A673 (cell line): Measurements from ENCODE around the gene TRIM72. TPM values are rescaled to one million over a fixed set of nuclear protein-coding genes. Genes with fewer than 3 reads are reported as not detected.

Experiments
- BruUV-seq: library from RNA; stranded (reverse); fragments of 400-500 nt; replicated peaks from 2 replicates; lab custom pipeline; 2021; lab: Mats Ljungman, UMichigan
- CTCF ChIA-PET: fragments of 300-600 bp; sonication (Branson Sonifier 250); formaldehyde crosslinking; loops from one replicate; lab custom pipeline; 2022; ENCODE audit warnings: antibody characterized with exemption; lab: Charles Lee
- POLR2A ChIA-PET: fragments of 300-600 bp; sonication (Branson Sonifier 250); formaldehyde crosslinking; loops from one replicate; lab custom pipeline; 2022; ENCODE audit warnings: antibody characterized with exemption; ENCODE audit not compliant: low non-redundant PET; lab: Charles Lee
- DNase-seq: peaks from one replicate; pipeline ENCODE4 v3.0.0-alpha.2; 2015; ENCODE audit warnings: low spot score
- H3K27ac ChIP-seq: fragments of 200-600 bp; sonication (generic); 2 replicates; pipeline ENCODE4 v1.5.1; 2016; ENCODE audit warnings: mixed run types, low read depth, mild to moderate bottlenecking, mixed read lengths, antibody characterized with exemption, low read length; ENCODE audit not compliant: poor library complexity, severe bottlenecking
- H3K27me3 ChIP-seq: fragments of 200-600 bp; sonication (generic); replicated peaks from 2 replicates; pipeline ENCODE4 v1.6.1; 2017; ENCODE audit warnings: mixed run types, low read depth, mild to moderate bottlenecking, mixed read lengths, antibody characterized with exemption, low read length; ENCODE audit not compliant: insufficient read depth, poor library complexity
- H3K36me3 ChIP-seq: fragments of 200-600 bp; sonication (generic); 2 replicates; pipeline ENCODE4 v1.6.1; 2016; ENCODE audit warnings: mixed run types, mild to moderate bottlenecking, mixed read lengths, antibody characterized with exemption, low read length; ENCODE audit not compliant: insufficient read depth, poor library complexity, severe bottlenecking
- H3K4me1 ChIP-seq: fragments of 200-600 bp; sonication (generic); 2 replicates; pipeline ENCODE4 v1.6.1; 2017; ENCODE audit warnings: mixed run types, mild to moderate bottlenecking, mixed read lengths, antibody characterized with exemption, low read length; ENCODE audit not compliant: insufficient read depth, poor library complexity, severe bottlenecking
- H3K4me3 ChIP-seq: fragments of 200-600 bp; sonication (generic); 2 replicates; pipeline ENCODE4 v1.5.1; 2016; ENCODE audit warnings: low read depth, mixed run types, mild to moderate bottlenecking, mixed read lengths, low read length; ENCODE audit not compliant: poor library complexity, severe bottlenecking
- H3K9me3 ChIP-seq: fragments of 200-600 bp; sonication (generic); 2 replicates; pipeline ENCODE4 v1.6.1; 2016; ENCODE audit warnings: mixed run types, low read depth, mild to moderate bottlenecking, mixed read lengths, antibody characterized with exemption, low read length; ENCODE audit not compliant: poor library complexity, severe bottlenecking
- CTCF ChIP-seq: fragments of 300-800, 200-600 bp; sonication (generic); conservative IDR thresholded peaks from 2 replicates; pipeline ENCODE4 v1.5.1; 2017; ENCODE audit warnings: low read depth, mild to moderate bottlenecking, antibody characterized with exemption, low read length, moderate library complexity, mixed read lengths
- EZH2 ChIP-seq: fragments of 200-600 bp; sonication (generic); IDR thresholded peaks from 2 replicates; pipeline ENCODE4 v1.6.1; 2017; ENCODE audit warnings: borderline replicate concordance, low read depth, mild to moderate bottlenecking, mixed read lengths, antibody characterized with exemption, low read length; ENCODE audit not compliant: poor library complexity, severe bottlenecking
- intact Hi-C: fragments of 100-400 bp; cut with micrococcal nuclease; formaldehyde crosslinking; loops from one replicate; pipeline ENCODE4 v1.10.0; 2022; ENCODE audit not compliant: unreplicated experiment
- total RNA-seq: library from RNA; stranded (reverse); gene quantifications from 2 replicates; pipeline ENCODE4 v1.2.3, GENCODE V29; 2021

The TRIM72 gene
- total RNA-seq, 1 experiment from 2014 or later: 0.04 TPM

DNA sequence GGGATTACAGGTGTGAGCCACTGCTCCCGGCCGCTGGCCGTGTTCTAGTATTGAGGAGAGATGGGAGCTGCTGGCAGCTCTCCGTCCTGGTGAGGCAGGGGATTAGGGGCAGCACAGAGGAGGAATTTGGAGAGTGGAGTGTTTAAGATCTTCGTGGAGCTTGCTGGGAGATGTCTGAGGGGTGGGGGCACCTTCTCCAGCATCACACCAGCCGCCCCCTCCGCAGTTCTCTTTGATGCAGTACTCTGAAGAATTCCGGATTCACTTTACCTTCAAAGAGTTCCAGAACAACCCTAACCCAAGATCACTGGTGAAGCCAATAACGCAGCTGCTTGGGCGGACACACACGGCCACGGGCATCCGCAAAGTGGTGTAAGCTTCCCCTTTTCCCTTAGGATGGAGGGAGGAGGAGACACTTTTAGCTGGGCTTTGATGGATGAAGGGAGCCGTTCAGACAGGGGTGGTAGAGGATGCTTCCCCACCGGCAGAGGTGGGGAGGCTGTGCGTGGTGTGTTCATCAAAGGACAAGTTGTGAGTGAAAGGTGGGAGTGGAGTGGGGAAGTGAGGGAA is 57.8 kb downstream of the TRIM72 start:
- H3K4me1 ChIP-seq: no peaks in the 10 kb centered on the region
- H3K9me3 ChIP-seq: no peaks in the 10 kb centered on the region
- BruUV-seq: no TSS peak
- H3K27me3 ChIP-seq: no peaks in the 10 kb centered on the region
- no peak overlapping the region for H3K27ac ChIP-seq
- intact Hi-C loops: no loop called here
- H3K4me3 ChIP-seq: no peak overlapping the region
- ChIA-PET CTCF (no interaction called here), POLR2A (no interaction called here)
- H3K36me3 ChIP-seq: no peaks in the 10 kb centered on the region
- DNase-seq: no peak
- no peak for TF ChIP-seq EZH2
- no peak for TF ChIP-seq CTCF

DNA sequence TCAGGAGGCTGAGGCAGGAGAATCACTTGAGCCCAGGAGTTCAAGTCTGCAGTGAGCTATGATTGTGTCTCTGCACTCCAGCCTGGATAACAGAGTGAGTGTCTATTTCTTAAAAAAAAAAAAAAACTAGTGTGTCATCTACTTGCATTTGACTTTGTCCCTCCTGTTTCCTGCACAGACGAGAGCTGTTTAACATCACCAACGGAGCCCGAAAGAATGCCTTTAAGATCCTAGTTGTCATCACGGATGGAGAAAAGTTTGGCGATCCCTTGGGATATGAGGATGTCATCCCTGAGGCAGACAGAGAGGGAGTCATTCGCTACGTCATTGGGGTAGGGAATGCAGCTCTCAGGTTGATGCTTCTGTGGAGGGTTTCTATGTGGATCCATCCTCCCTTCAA is 59.3 kb downstream of the TRIM72 start:
- H3K27ac ChIP-seq: no peak overlapping the region
- H3K4me3 ChIP-seq: no peak overlapping the region
- no TSS peak for BruUV-seq
- TF ChIP-seq CTCF: no peak
- TF ChIP-seq EZH2: no peak
- H3K9me3 ChIP-seq: no peaks in the 10 kb centered on the region
- no peaks in the 10 kb centered on the region for H3K27me3 ChIP-seq
- H3K4me1 ChIP-seq: no peaks in the 10 kb centered on the region
- no peak for DNase-seq
- no peaks in the 10 kb centered on the region for H3K36me3 ChIP-seq
- ChIA-PET CTCF (no interaction called here), POLR2A (no interaction called here)
- intact Hi-C loops: no loop called here

GRCh38 chr16:31273676-31274075 is 59.8 kb downstream of the TRIM72 start:
- intact Hi-C loops: no loop called here
- Histone ChIP-seq H3K4me1 (no peaks in the 10 kb centered on the region), H3K27ac (no peak overlapping the region), H3K9me3 (no peaks in the 10 kb centered on the region), H3K36me3 (no peaks in the 10 kb centered on the region), H3K27me3 (no peaks in the 10 kb centered on the region), H3K4me3 (no peak overlapping the region)
- no TSS peak for BruUV-seq
- ChIA-PET POLR2A (no interaction called here), CTCF (no interaction called here)
- no peak for TF ChIP-seq EZH2
- TF ChIP-seq CTCF: no peak
- DNase-seq: no peak
